HG02981 (cell line): ENCODE measurements around the gene AGAP2.
A peak's percentile ranks its signal among the peaks of the same experiment; 100 is the strongest.

ENCODE experiments used
- ATAC-seq: cut with Tn5 transposase; IDR thresholded peaks from one replicate; pipeline ENCODE4 v1.9.1; 2021; ENCODE audit warnings: mild to moderate bottlenecking, moderate library complexity; ENCODE audit not compliant: unreplicated experiment

The AGAP2 gene

DNA sequence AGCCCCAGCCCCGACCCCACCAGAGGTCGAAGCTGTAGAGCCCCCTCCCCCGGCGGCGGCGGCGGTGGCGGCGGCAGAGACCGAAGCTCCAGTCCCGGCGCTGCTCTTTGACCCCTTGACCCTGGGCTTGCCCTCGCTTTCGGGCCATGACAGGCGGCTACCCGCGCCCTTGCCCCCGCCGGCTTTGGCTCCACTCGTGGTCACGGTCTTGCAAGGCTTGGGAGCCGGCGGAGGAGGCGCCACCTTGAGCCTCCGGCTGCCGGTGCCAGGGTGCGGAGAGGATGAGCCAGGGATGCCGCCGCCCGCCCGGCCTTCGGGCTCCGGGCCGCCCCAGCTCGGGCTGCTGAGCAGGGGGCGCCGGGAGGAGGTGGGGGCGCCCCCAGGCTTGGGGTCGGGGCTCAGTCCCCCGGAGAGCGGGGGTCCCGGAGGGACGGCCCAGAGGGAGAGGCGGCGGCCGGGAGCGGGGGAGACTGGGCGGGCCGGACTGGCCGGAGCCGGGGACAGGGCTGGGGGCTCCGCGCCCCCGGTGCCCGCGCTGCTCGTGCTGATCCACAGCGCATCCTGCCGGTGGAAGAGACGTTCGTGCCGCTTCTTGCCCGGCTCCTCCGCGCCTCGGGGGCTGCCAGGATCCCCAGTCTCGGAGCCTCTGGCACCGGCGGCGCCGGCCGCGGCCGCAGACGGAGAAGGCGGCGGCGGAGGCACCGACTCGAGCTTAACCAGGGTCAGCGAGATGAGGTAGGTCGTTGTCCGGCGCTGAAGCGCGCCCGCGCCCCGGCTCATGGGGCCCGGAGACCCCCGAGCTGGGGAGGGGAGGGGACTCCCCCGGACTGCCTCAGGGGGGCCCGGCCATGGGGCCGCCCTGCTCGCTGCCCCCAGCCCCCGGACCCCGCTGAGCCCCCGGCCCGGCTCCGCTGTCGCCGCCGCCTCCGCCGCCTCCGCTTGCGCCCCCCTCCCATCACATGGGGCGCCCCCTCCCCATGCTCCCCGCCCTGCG lies 778 bp downstream of the AGAP2 start:
- ATAC-seq = no peak

DNA sequence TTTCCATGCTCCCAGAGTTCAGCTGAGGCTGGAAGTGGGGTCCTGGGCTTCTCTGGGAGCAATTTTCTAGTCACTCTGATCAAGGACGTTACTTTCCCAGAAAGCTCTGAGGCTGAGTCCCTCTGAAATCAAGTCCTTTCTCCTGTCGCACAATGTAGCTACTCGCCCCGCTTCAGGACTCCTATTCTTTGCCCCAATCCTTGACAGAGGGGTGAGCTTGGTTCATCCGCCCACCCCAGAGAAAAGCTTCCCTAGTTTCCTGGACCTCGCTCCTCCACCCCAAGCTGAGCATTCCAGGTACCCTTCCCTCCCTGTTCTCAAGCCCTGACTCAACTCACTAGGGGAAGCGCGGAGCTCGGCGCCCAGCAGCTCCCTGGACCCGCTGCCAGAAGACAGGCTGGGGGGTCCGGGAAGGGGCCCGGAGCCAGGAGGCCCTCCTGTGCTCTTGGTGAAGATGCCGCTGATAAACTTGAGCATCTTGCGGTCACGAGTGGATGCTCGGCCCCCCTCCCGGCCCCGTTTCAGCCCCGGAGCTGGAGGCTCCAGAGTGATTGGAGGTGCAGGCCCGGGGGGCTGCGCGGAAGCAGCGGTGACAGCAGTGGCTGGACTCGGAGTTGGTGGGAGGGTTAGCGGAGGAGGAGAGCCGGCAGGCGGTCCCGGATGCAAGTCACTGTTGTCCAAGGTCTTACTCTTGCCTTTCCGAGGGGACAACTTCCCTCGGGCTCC lies 1.6 kb downstream of the AGAP2 start:
- no peak for ATAC-seq

DNA sequence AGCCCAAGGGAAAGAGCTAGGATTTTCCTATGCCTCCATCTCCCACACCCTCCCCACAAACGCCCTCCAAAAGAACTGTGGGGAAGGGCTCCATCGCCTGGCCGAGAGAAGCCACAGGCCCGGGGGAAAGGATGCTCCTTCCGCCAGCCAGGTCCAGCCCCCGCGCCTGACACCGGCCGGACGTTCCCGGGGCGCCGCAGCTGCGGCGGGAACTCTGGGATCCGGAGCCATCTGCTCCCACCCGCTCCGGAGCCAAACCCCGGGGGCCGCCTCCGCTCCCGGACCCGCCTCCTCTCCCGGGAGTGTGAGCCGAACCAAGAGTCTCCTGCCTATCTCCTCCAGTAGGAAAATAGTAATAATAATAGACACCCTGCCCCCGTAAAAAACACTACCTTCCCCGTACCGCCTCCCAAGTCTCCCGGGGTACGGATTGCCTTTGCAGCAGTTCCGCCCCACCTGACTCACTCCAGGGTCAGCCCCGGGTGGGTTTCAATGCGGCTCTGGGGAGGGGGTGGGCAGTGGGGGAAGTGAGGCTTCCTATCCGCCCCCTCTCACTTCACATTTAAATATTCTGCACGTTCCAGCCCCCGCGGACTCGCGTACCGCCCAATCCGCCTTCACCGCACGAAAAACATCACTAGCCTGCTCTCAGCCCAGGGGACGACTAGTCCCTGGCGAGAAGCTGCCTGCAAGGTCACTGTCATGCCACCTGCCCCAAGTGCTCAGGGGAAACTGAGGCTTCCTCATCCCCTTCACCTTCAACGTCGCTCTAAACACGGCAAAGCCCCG lies 2.4 kb downstream of the AGAP2 start:
- no peak for ATAC-seq

DNA sequence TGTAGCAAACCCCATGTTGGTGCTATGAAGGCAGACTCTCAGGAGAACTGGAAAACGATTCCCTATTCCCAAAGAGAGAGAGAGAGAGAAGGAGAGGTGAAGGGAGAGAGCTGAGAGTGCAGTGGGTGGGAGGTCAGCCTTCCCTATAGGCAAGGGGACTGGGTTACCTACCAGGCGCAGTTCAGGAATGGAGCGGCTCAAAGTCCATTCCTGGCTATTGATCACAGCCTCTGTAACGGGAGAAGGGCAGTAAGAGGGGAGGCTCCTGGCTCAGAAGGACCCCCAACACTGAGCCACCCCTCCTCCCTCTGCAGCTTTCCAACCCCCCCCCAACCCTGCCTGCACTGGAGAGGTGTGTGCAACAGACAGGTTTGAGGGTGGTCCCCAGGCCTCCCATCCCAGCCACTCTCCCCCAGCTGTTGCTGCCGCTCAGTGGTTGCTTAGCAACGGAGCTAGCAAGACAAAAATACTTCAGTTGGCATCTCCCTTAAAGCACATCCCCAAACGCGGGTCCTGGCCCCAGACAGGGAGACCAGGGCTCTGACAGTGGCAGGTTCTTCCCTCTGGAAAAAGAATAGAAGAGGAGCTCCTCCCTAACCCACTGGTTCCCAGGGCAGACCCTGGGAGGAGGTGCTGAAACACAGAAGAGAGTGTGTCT lies 3.2 kb downstream of the AGAP2 start:
- no peak for ATAC-seq

DNA sequence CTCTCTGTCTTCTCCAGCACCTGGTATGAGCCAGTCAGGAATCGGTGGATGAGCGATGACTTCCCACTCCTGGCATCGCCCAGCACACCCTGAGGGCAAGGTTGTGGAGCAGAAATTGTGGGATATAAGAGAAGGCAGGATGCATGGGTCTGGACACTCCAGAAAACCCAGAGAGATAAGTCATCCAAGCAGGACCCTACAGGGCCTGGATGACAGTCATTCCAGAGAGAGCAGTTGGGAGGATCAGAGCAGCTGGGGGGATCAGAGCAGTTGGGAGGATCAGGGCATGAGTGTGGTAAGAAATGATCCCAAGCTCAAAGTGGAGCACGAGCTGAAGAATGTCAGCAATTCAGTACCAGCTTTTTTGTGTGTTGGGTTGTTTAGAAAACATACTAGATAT lies 4.0 kb downstream of the AGAP2 start:
- no peak for ATAC-seq

DNA sequence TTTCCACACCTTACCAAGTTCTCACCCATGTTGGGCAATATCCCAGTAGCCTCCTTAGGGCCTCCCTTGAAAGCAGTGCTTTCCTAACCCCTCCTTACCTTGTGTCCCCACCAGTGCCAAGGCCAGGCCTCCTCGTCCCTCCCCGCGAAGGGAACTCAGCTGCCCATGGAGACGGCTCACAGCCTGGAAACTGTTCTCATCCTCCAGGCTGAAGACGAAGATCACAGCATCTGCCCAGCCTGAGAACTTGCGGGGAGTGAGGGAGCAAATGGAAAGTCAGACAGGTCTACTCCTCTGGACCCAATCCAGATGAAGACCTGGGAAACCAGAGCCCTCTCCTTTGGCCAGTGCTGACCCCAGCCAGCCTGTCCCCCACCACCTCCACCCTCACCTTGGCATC lies 4.6 kb downstream of the AGAP2 start:
- ATAC-seq = no peak

DNA sequence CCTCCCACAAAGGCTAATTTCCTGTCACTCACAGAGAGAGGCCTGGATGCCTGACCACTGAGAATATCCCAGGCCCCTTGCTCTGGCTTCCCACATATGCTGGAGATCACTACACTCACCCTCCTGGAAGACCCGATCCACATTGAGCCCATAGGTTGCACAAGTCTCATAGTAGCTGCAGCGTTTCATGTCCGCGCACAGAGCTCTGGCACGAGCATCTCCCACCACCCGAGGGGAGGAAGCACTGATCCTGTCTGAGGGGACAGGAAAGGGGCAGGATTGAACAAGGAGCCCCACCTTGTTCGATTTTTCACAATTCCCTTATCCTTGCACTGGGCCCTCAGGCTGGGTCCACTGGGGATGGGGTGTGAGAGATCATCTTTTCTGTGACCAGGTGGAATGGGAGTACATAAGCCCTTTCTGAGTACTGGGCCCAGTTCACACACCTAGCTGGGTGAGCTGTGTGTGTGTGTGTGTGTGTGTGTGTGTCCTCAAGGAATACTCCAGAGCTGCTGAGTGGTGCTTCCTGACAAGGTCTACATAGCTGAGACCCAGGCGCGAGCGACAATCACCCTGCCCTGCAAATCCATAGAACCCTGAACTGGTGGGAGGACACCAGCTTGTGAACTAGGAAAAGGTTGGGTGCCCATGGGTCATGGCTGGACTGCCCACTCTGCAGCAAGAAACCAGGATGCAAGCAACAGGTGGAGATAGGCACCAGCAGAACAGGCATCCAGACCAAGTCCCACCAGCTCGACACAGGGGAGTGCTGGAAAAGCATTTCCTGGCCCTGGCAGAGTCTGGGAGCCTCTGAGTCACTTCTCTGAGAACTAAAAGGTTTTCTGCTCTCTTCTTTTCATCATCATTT lies 5.6 kb downstream of the AGAP2 start:
- no peak for ATAC-seq

DNA sequence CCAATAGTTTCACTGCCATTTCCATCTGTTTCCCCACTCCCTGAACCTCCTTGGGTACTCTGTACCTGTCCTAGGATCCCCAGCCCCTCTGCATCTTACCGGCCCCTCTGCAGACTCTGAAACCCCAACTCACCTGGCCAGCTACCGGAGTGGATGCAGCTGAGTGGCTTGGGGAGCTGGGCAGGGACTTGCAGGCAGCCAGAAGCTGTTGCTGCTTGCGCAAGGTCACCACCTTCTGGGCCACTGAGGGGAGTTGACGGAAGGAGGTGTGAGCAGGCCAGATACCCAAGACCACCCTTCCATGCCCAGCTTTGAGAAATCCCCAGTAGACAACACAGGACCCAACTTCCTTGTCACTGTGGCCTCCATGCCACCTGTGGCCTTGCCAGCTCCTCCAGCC lies 6.3 kb downstream of the AGAP2 start:
- ATAC-seq = no peak

DNA sequence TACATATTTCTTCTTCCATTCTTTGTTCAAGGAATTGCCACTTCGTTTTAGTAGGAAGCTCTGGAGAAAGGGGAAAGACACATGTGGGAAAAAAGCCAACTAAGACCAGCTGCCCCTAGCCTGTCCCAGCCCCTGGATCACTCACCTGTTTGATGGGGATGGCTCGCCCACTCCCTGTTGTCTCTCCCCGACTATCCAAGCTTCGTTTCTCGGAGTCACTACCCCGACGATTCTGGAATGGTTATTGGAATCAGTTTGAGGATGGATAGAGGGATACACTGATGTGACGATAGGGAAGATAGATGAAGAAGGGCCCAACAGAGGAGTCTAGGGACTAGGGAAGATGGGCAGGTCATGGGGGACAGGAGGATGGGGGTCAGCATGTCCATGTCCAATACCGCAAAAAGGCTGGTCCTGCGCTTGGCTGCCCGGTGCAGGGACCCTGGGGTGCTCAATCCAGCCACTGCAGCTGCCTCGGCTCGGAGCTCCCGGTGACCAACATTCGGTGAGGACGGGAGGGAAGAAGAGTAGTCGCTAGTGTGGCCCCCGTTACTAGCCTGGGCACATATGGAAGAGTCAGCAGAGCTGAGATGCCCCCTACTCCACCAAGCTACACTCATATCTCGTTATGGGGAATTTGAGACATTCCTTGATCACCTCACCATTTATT lies 7.0 kb downstream of the AGAP2 start:
- ATAC-seq = no peak

DNA sequence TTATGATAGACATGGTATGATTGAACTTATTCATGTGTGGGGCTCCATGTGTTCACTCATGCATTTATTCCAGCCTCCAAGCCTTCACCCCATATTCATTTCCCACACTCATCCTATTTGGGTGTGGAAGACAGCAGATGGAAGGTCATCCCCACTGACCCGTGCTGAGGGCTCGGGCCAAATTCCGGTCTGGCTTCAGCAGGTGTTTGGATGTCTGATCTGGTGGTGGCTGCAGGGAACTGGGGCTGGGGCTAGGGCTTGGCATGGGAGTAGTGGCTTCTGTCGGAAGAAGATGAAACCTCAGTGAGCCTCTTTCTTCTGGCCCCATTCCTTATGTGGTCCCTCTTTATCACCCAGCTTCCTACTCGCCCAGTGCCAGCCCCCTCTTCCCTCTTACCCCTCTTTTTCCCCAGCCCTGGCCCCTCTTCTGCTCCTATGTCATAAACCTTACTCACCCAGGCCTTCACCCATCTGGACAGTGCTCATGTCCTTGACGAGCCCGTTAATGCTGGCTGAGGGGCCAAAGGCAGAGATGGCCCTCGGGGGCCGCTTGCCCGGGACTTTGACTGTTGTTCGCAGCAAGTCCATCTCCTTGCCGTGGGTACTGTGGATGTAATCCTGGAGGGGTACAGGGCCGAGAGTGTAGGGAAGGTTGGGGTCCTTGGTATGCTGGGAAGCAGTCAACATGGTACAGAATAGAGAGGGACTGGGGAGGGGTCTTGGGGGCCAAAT lies 8.0 kb downstream of the AGAP2 start:
- ATAC-seq = no peak

DNA sequence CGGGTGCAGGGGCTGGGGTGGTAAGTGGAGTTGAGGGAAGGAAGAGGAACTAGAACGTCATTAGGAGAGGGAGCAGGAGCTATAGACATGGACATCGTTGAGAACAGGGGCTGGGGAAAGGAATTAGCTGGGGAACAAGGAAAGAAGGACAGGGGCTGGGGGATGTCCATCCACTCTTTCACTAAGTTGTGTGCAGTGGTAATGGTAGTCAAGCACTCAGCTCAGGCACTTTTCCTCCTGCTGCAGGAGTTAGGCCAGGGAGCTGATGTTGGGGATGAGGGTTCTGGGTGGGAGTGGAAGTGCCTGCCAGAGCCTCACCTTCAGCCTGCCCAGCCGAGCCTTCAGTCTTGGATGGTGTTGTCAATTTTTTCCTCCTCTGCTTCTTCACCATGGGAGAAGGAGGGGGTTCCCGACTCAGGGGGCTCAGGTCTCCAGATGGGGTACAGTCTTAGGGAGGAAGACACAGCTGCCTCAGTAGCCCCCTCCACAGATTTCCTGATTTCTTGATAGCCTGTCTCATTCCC lies 9.2 kb downstream of the AGAP2 start:
- ATAC-seq = no peak

DNA sequence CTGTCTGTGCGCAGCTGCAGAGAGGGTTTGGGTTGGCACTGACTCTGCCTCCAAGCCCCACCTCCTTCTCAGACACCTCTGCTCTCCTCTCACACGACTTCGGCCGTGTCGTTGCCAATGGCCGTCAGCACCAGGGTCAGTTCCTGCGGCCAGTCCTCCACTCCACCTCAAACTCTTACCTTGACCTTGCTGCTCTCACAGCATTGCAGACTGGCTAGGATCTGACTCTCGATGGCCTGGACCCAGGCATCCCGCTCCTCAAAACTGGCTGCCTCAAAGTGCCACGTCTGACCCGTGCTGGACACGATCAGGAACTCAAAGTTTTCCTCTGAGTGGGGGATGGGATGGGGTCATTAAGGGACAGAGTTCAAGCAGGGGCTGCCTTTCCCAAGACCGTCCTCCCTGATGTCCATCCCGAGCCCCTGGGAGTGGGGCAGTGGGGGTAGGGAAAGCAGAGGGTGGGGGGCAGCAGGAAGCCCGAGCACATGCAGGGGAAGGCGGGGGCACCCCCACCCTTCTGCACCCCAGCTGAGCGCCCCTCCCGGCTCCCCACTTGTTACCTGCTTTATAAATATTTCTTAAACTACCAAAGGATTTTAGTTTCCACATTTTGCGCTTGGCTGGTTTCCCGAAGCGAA lies 10.7 kb downstream of the AGAP2 start:
- ATAC-seq = no peak

DNA sequence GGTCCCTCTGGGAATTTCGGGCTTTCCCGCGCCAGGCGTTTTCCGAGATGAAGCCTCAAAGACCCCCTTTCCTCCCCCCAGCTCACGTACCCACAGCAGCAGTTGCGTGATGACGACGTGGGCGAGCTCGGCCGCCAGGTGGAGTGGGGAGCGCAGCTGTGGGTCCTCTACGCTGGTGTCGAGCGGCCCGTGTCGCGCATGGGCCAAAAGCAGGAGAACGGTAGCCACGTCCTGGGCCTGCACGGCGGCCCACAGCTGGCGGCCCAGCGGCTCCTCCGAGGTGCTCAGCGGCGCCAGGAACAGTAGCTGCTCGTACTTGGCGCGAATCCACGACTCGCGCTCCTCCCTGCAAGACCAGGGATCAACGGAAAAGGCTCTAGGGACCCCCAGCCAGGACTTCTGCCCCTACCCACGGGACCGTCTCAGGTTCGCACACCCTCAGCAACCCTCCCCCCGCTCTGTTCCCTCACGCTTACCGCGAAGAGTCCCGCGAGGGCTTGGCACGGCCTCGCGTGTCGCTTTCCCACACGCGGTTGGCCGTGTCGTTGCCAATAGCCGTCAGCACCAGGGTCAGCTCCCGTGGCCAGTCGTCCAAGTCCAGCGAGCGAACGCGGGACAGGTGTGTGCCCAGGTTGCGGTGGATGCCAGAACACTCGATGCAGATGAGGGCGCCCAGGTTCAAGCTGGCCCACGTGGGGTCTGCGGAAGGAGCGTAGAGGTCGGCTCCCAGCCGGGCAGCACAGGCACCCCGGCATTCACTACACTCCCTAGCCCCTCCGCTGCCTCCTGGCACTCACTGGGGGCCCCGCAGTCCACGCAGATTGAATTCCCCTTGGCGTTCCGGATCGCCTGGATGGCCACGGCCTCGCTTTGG lies 11.4 kb downstream of the AGAP2 start:
- no peak for ATAC-seq

DNA sequence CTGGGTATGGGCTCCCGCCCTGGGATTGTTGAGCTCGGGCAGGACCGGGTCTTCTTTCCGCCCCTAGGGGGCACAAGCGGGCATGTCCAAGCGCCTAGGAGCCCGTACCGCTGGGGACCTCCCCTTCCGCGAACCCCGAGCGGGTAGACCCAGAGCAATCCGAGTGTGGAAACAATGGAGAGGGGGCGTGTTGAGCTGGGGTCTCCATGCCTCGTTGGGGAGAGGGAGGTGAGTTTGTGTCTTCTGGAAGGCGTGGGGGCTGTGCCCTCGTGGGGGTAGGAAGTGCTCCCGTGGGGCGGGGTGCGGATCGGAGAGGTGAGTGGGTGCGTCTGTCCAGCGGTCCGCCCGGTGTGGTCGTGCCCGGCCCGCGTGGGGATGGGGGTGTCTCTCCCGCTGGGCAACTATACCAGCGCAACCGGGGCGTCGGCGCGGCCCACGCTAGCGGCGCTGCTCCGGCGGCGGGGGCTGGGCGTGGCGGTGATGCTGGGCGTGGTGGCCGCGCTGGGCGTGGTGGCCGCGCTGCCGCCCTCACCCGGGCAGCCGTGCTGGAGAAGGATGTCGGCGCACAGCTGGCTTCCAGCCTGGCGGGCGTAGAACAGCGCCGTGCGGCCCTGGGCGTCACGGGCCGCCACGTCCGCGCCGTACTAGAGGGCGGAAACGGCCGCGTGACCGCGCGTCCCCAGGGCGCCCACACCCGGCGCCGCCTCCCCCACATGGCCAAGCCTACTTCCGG lies 12.2 kb downstream of the AGAP2 start:
- ATAC-seq = peak; percentile 46

DNA sequence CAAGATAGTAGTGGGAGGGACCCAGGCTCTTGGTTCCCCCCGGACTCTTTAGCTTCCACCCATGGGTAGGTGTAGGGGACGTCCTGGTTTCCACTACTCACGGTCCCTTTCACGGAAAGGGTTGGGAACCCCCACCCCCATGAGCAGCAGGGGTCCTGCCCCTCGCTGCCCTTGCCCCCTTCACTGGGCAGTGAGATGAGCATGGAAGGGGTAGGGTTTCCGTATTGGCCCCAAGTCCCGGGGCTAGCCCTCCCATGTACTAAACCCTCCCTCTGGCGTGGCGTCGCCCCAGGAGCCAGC lies 12.7 kb downstream of the AGAP2 start:
- ATAC-seq = no peak

DNA sequence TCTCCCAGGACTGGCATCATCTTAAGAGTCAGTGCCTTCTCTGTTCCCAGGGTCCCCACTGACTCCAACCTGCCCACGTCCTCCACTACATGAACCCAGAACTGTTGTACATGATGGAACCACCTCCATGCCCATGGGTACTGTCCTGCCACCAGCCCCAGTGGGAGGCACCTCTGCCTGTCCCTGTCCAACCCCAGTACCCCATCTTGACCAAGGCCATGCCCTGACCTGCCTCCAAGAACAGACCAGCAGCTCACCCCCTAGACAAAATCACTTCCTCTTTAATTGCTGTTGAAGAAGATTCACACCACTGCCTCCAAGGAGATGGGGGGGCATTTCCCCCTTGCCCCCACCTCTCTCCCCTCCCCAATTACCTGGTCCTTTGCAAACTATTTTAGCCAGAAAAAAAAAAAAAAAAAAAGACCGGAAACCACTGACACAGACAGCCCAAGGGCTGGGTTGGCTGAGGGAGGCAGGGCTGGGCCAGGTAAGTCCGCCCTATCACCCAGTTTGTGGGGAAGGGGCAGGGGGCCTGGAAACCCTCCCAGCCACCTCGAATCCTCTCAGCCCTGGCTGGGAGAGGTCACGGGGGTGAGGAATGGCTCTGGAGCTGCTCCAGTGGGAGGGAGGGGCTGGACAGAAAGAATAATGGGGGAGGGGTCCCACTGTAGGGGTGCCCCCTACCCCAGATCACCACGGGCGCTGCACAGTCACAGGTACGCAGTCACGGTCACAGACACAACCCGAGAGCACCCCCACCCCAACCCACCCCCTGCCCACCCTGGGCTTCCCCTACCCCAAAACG lies 13.4 kb downstream of the AGAP2 start:
- ATAC-seq = no peak
